Left renal pelvis (tissue), 4 donors: ENCODE measurements around the gene ZNF821. TPM values are rescaled to one million over a fixed set of nuclear protein-coding genes. Genes with fewer than 3 reads are reported as not detected.
"Not testable (repeated sequence)": the region's sequence is repeated elsewhere in the genome, so short reads cannot be mapped to it uniquely, and the experiment has no call there.

ENCODE experiments used
- DNase-seq, 4 donors: peaks; one replicate each; pipeline ENCODE4 v3.0.0-alpha.2; 2013; ENCODE audit warnings: low read depth in 4 of 4, low spot score in 3 of 4
- polyA plus RNA-seq, 4 donors: library from polyadenylated mRNA; unstranded; fragments of 120-200 nt; gene quantifications; one replicate each; pipeline ENCODE4 v1.2.1, GENCODE V29; 2013; ENCODE audit not compliant: insufficient read length in 4 of 4

The ZNF821 gene
- polyA plus RNA-seq, 4 donors, result 17.5 to 25.7 (median 23.8) TPM

DNA sequence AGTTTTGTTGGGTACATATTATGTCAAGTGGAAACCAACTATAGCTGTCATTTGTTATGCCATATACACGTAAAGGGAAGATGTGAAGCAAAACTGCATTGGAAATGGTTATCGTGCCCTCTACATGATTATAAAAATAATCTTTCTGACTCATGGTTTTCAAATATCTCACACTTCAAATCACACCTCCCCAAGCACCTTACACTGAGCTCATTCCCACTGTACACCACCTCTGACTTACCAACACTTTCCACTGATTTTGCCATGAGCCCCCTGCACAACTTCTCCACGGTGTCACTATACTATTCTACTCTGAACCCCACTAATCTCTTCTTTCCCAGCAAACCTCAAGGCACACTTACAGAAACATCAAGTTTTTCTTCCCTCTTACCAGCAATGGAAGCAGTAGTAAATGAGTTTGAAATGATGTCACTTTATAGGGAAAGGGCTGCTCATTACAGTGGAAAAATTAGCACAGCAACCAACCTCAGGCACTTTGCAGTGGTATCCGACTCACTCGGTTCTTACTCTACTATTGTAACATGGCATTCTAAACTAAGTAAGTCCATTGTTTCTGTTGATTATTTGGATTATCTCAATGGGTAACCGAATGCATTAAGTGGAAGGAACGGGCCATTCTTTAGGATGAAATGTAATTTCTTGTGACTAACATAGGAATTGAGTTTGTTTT, 18.7 kb downstream of the ZNF821 start:
- DNase-seq, result no peak

DNA sequence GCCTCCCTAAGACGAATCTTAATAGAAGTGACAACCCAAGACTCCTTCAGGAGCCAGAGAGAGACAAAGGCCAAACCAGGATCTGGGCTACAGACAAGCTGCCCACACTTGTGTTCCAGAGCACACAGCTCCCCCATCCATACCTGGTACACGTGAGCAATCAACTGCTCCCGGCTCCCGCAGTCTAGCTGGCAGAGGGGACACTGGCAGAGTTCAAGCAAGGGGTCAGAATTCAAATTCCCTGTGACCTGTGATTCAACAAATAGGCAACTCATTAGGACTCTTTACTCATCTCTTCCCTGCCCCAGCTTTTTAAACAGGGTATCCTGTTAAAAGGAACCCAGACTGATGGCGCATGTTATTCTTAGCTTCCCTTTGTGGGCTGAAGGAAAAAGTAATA, 20.0 kb downstream of the ZNF821 start:
- DNase-seq, result no peak

GRCh38 chr16:71859762-71860521, 24.0 kb downstream of the ZNF821 start:
- DNase-seq, result no peak

- no peak for DNase-seq
Measured at GRCh38 chr16:71855937-71856662, 27.9 kb downstream of the ZNF821 start.

- DNase-seq, result no peak
Measured at GRCh38 chr16:71854369-71854948, 29.5 kb downstream of the ZNF821 start.

- no peak for DNase-seq
Measured at GRCh38 chr16:71853413-71853812, 30.6 kb downstream of the ZNF821 start.

DNA sequence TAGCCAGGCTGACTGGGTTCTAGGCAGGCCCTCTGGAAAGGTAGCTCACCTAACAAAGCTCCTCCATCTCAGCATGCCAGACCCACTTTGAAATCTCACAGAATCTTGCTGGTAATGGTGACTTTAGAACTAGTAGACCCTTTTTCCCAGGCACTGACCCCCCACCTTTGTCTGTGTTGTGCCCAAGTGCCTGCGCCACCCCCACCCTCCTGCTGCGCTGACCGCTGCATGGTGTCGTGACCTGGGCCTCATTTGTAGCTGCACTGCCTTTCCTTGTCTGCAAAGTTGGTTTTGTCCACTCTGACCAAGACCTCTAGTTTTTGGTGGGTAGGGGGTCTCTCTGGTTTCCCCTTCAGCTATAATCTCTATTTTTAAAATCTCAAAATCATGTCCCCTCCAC, 31.4 kb downstream of the ZNF821 start:
- DNase-seq, result no peak

DNA sequence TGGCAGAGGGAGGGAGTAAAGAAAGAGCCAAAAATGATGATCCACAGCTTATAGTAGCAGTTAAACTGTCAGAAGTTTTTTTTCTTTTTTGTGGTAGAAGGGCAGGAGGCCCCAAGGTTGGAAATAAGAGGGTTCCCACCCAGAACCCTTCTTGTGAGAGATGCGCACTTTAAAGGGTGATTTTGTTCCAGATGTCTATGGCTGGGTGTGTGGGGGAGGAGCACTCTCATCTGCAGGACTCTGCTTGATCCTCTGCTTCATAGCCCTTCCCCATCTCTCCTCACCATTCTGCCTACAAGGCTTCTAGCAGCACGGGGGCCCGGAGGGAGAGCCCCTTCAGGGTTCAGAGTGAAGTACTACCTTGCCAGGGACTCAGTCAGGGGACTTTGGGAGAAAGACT, 31.8 kb downstream of the ZNF821 start:
- no peak for DNase-seq

DNA sequence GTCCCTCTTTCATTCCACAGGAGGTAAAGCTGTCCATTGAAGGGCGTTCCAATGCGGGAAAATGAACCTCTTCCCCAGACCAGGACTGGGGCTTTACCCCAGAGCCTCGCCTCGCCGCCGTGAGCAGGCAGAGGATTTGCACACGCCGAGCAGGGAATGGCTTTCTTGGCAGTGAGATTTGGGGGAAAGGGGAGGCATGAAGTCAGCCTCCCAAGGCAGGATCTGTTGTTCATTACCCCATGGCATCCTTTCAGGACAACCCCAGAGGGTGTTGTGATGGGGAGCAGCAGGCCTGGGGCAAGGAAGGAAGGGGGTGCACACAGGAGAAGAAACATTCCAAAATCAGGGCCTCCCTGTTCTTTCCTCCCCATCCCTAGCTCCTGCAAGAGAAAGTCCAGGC, 32.2 kb downstream of the ZNF821 start:
- no peak for DNase-seq

GRCh38 chr16:71848622-71849021, 35.4 kb downstream of the ZNF821 start:
- no peak for DNase-seq

DNA sequence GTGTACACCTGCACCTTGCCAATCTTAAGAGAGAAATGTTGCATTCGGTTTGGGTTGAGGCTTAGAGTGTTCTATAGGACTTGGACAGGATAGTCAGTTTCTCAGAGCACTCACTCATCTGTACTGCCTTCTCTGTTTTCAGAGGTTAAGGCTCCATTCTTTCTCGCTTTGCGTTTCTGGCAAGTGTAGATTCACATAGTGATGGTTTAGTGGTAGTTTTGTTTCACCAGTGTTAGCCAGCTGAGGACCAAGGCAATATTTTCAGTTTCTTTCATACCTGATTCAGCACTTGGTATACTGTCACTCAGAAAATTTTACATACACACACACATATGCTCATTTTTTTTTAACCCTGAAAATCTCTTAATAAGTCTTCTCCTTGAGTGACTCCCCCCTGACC, 36.9 kb downstream of the ZNF821 start:
- no peak for DNase-seq

DNA sequence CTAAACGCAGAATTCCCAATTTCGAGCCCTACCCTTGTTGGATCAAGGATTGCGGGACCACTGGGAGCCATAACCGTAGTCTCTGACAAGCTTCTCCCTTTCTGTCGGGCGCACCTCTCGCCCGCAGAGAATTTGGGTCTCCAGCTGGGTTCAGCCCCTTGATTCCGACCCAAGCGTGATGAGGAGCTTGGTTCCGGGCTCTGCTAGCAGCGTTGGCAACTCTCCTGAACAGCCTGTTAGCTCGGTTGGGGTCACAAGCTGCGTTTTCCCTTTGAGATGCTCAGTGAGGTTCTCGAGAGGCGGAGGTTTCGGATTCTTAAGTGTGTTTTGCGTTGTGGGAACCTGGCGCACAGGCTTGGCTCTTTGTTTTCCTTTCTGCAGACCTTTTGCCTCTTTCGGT, 37.6 kb downstream of the ZNF821 start:
- DNase-seq, result no peak

DNA sequence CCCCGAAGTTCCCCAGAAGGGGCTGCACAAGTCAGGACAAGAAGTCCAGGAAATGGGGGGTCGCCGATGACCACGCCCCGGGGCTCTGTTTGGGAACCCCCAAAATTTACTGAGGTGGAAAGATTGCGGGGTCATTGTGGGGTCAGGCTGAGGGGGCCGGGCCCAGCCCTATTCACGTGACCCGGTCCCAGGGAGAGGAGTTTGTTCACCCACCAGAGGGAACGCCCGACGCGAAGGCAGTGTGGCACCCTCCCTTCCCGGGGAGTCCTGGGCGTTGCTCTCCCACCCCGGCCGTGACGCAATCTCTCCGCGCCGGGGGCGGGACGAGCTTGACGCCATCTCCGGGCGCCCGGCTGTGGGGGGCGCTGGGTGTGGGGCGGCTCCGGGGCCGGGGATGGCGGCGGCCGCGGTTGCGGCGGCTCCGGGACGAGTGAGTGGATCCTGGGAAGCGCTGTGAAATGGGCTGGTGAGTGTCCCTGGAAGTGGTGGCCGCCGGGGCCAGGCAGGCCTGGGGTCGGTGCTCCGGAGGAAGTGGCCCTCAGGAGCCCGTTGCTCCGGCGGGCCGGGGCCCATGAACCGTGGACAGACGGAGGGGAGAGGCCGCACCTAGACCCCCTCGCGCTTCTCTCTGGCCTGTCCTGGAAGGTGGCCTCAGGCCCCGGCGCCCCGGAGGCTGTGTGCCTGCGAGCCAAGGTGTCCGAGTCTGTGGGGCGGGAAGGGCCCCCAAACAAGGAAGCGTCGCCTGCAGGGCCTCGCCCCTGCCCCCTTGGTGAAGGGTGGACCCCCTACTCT, 38.1 kb downstream of the ZNF821 start, which contains the start of gene ATXN1L:
Gene ATXN1L, plus strand, starts transcription at position 338 of the 792 bp plus-strand sequence. CDS start 3,765 bp downstream, outside the sequence.
- DNase-seq, result peak; percentile 68 to 87 (median 83)

GRCh38 chr16:71843572-71843971, 40.4 kb downstream of the ZNF821 start:
- DNase-seq, result no peak

DNA sequence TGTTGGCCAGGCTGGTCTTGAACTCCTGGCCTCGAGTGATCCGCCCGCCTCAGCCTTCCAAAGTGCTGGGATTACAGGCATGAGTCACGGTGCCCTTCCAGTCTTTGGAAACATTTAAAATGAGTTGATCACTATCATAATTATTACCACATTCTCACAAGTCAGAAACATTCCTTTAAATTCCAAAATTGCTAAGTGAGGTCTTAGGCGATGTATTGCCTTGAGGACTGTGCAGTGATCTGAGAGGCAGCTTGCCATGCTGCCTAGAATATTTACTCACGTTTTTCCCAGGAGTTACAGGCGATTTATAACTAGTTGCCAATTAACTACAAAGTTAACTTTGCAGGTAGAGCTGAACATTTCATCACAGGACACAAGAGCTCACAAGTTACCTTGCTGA, 43.9 kb downstream of the ZNF821 start:
- no peak for DNase-seq

GRCh38 chr16:71837150-71837549, 46.8 kb downstream of the ZNF821 start:
- no peak for DNase-seq

DNA sequence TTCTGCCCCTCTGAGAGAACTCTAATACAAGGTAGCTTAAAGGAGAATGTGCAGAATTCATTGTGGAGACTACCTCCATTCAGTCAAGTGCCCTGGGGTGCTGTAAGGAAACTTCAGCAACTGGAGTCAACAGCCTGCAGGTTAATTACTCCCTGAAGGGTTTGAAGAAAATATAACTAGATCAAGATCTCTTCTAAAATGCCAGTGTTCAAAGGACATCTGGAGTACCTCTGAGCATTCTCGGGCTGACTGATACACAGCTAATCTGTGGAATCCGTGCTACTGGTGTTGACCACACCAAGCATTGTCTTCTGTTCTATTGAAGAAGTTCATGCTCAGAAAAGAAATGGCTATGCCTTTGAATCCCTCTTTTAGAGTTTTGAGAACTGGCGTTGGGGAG, 49.7 kb downstream of the ZNF821 start:
- DNase-seq, result no peak

GRCh38 chr16:71832112-71832511, 51.9 kb downstream of the ZNF821 start:
- not testable (repeated sequence) for DNase-seq

- not testable (repeated sequence) for DNase-seq
Measured at GRCh38 chr16:71831698-71832097, 52.3 kb downstream of the ZNF821 start.

GRCh38 chr16:71830359-71830758, 53.6 kb downstream of the ZNF821 start:
- DNase-seq, result no peak
